NCI-H2196 treated with DMSO at 0.1 percent for 48 hours (cell line): ENCODE data around the gene HNRNPH1.

Experiments
- DNase-seq: peaks from one replicate; lab custom pipeline; 2025; ENCODE audit not compliant: unreplicated experiment; lab: John Stamatoyannopoulos, UW

The HNRNPH1 gene

GRCh38 chr5:179606071-179606909 is 17.2 kb downstream of the HNRNPH1 start:
- DNase-seq: no peak

- DNase-seq: no peak
Observed at GRCh38 chr5:179605026-179605833, 18.2 kb downstream of the HNRNPH1 start.

GRCh38 chr5:179603308-179603707 is 20.2 kb downstream of the HNRNPH1 start:
- DNase-seq: no peak

GRCh38 chr5:179601871-179602625 is 21.4 kb downstream of the HNRNPH1 start:
- no peak for DNase-seq

GRCh38 chr5:179599973-179600372 is 23.5 kb downstream of the HNRNPH1 start:
- no peak for DNase-seq

- DNase-seq: no peak
Observed at GRCh38 chr5:179599566-179599965, 23.9 kb downstream of the HNRNPH1 start.

GRCh38 chr5:179599100-179599499 is 24.4 kb downstream of the HNRNPH1 start:
- no peak for DNase-seq

GRCh38 chr5:179596421-179596820 is 27.1 kb downstream of the HNRNPH1 start:
- no peak for DNase-seq

GRCh38 chr5:179595916-179596315 is 27.6 kb downstream of the HNRNPH1 start:
- no peak for DNase-seq

- DNase-seq: no peak
Observed at GRCh38 chr5:179588166-179588565, 35.3 kb downstream of the HNRNPH1 start.

GRCh38 chr5:179585941-179586401 is 37.5 kb downstream of the HNRNPH1 start:
- no peak for DNase-seq

GRCh38 chr5:179577286-179577960 is 46.0 kb downstream of the HNRNPH1 start:
- no peak for DNase-seq

GRCh38 chr5:179572386-179572785 is 51.1 kb downstream of the HNRNPH1 start:
- no peak for DNase-seq

- DNase-seq: no peak
Observed at GRCh38 chr5:179568721-179569120, 54.8 kb downstream of the HNRNPH1 start.

- DNase-seq: no peak
Observed at GRCh38 chr5:179564526-179564925, 58.9 kb downstream of the HNRNPH1 start.
